NCI-H1092 treated with DMSO at 0.1 percent for 48 hours (cell line): ENCODE results near the gene TSPAN9.

ENCODE experiments used
- DNase-seq: peaks from one replicate; lab custom pipeline; 2025; lab: John Stamatoyannopoulos, UW

TSPAN9 gene

DNA sequence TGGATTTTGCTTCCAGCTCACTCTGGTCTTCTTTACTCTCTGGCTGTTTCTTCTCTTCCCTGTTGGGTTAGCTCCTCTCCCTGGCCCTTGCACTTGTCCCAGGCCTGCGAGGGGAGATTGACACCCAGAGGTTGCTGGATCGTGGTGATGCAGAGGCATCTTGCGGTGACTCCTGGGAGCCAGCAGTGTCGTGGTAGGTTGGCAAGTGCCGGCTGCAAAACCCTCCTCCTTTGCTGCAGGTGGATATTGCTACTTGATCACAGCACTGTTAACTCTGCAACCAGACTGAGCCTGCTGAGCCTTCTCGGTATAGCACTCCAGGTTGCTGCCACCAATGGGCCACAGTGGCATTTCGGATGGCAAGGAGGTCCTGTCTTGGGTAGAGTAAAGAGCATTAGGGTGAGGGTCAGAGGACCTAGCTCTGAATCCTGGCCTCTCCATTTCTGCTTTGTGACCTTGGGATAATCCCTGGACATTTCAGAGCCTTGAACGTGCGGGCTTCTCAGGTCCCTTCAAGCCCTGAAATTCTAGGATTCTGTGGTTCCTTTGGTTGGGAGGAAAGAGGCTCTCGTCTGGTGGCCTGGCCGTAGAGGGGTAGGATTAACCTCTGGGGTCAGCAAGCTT lies 87.4 kb downstream of the TSPAN9 start:
- no peak for DNase-seq

DNA sequence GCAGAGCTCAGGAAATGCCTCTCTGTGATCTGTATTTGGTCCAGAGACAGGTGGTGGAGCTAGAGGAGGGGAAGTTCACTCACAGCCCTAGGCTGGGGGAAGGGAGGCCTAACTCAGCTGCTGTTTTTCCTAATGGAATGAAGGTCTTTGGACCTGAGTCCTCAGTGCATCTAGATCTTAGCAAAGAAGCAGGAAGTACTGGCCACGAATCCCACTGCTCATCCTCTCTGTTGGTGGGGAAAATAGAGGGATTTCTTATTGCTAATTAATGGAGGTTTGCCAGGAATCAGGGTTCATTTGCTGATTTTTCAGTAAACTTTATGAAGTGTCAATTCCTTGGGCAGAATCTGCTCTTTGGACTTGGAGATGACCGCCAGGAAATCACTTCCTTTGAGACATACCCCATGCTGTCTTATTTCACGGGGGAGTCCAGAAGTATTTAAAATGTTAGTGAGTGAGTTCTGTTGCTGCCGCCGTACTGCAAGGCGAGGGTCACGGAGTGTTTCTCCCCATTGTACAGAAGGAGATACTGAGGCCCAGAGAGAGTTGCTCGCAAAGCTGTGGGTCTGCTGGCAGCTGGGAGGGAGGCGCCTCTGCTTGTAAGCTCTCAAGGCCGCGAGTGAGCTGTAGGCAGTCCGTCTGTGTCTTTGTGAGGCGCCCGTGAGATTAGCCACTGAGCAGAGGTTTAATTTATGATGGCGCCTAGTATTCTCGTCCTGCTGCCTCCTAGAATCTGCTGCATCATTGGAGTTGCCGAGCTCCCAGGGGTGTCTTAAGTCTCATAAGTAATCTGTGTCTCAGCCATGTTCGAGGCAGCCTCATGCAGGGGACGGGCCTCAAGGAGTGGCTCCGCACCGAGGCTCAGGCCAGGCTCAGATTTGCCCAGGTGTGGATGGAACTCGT lies 88.2 kb downstream of the TSPAN9 start:
- DNase-seq, result no peak

DNA sequence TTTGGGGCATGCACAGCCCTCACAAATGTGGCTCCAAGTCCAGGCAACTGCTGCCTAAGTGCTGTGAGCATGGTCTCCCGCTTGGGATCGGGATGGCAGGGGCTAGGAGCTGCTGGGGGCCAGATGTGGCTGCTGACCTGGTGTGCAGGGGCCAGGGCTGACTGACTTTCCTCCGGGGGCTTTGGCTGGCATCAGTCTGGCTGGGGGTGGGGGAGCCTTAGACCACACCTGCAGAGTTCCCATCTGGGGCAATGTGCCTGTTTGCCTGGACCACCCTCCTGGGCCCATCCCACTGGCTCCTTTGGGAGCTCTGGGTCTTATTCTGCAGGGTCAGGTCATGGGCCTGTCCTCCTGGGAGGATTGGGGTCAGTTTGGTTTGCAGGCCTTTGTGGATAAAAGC lies 90.5 kb downstream of the TSPAN9 start:
- no peak for DNase-seq

DNA sequence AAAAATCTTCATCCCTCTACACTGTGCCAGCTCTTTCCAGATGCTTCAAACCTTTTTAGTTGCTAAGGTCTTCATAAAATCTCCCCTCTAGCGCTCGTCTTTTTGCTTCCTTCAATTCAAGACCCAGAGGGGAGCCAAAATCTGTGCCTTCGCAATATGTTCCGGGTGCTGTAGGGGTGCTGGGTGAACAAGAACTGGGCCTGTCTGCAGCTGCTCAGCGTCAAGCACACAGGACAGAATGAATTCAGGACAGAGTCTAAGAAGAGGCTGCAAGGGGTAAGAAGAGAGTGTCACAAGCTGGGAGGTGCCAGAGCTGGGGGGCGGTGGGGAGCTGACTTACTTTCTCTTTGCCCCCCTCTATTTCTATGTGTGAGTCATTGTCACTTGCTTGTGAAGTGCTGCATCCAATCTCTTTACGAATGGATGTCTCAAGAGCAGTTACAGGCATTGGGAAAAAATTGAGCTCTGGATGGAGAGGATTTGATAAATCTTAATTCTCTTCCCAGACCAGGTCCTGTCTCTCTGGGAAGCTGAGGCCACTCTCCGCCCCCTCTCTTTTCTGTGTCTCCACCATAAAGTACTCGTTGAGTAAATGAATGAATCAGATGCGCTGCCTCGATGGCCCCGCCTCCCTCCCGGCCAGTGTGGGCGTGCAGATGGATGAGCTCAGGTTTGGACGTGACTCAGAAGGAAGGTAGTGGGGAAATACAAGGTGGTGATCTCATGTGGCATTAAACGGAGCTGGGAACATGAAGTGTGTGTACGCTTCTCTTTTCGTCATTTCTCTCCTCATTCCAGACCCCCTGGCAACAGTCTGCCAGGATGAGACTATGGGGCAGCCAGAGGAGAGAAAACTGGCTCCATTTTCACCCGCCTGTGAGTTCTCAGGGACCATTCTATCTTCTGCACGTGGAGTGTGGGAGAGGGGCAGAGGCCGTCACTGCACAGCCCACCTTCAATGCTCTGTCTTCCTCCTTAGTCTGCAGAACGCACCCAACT lies 91.3 kb downstream of the TSPAN9 start:
- DNase-seq, result no peak

DNA sequence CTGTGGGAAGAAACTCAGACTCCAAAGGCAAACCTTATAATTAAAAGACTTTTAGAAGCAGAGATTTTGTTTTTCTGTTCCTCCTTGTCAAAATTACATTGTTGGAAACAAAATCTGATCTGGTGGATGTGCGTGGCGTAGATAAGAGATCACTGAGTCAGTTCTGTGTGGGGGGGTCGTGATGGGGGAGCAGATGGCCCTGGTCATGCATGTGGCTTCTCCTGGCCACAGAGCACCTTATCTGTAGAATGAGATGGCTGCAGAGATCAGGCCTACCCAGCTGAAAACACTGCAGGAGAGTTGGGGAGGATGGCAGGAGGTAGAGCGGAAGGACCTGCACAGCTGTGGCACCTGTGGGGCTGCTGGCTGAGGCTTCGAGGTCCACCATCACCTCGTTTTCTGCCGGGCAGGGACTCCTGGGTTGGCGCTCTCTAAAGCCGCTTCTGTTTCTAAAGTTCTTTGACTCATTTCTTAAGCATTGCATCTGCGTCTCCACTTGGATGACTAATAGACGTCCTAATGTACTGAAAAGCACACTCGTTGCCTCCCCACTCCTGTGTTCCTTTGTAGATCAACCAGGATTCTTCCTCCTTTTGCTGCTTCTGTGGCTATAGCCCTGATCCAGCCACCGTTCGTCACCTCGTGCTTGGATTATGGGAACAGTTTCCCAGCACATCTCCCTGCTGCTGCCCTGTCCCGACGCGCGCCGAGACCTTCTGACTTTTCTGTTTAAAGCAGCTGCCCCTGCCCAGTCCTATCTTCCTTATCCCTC lies 93.4 kb downstream of the TSPAN9 start:
- DNase-seq, result no peak

DNA sequence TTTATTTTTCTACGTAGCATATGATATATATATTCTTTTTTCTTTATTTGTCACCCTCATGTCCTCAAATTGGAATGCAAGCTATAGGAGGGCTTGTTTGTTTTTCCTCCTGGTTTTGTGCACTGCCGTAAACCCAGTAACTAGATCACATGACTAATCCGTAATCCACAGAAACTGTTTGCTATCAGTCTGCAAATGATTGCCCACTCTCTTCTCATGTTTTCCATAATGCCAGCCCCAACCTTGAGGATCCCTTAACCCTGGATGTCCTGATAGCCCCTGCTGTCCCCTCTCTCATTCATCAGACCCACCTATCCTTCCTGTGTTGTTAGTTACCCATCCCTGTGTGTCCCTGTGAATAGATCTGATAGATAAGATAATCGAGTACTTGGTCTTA lies 94.0 kb downstream of the TSPAN9 start:
- no peak for DNase-seq

DNA sequence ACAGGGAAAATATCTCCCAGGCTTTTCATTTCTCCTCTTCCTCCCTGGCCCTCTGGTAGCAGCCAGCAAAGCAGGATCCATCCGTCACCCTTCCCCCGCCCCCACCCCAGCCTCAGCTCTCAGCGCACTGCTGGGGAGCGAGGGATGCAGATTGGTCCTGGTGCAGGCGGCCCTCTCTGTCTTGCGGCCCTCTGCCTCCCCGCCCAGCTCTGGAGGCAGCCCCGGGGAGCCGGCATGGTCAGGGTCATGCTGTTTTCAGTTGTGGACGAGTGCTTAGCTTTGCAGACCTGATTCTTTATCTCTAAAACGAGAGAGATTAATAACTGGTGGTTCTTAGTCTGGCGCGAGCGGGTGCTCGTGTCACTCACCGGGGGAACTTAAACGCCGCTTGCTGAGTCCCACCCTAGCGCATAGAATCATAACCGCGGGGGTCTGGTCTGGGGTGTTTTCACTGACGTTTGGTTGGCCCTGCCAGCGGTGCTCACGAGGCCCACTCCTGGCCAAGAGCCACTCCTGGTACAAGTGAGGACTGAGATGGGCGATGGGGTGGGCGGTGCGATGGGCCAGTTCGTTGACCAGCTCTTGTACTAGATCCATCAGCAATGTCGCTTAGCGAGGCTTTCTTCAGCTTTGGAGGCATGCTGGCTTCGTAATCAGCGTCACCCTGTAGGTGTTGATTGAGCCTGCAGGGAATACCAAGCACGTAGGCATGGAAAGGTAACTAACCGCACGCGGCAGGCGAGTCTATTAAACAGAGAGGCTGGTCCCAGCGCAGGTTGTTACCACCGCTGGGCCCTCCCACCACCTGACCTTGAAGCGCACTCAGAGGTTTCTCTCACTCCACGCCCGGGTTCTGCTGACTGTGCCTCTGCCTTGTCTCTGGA lies 95.2 kb downstream of the TSPAN9 start:
- no peak for DNase-seq

DNA sequence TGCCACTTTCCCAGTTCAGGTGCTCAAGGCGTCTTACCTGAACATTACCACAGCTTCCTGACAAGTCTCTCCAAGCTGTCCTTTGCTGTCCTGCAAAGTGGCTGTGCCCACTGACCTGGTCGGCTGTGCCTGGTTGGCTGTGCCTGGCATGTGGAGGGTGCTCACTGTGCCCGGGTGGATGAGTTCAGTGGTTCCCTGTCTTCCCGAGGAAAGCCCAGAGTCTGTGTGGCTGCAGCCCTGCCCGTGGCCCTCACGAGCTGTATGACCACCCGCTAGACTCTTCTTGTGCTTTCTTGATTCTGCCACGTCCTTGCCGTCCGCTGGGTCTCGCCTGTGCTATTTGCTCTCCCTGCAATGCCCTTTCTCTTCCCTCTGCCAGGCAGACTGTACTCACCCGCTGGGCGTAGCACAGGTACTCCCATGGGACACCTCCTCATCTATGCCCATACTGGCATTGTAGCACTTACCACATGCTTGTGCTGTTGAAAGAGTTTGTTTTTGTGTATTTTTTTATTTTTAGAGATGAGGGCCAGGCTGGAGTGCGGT lies 95.9 kb downstream of the TSPAN9 start:
- no peak for DNase-seq

DNA sequence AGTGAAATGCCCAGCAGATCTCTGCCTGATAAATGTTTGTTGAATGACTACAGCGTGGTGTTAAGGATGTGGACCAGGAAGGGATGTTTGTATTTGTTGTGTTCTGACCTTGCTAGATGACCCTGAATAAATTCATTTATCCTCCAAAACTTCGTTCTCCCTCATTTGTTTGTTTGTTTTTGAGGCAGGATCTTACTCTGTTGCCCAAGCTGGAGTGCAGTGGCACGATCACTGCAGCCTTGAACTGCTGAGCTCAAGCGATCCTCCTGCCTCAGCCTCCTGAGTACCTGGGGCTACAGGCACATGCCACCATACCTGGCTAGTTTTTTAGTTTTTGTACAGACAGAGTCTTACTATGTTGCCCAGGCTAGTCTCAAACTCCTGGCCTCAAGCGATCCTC lies 96.7 kb downstream of the TSPAN9 start:
- no peak for DNase-seq

DNA sequence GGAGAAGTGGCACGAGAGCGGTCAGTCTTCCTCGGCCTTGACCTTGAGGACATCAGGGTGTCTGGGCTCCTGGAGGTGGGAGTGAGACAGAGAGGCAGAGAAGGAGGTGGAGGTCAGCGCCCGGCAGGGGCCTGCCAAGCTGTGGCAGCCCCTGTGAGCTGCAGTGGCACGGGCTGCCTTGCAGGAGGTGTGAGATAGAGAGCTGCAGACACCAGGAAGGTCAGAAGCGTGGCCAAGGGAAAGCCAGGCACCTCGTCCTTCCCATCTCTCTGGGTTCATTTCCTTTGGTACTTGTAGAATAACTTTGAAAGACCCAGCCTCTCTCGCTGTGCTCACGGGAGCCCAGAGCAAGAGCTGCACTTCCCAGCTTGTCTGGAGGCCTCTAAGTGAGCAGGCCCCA lies 98.1 kb downstream of the TSPAN9 start:
- DNase-seq, result no peak

DNA sequence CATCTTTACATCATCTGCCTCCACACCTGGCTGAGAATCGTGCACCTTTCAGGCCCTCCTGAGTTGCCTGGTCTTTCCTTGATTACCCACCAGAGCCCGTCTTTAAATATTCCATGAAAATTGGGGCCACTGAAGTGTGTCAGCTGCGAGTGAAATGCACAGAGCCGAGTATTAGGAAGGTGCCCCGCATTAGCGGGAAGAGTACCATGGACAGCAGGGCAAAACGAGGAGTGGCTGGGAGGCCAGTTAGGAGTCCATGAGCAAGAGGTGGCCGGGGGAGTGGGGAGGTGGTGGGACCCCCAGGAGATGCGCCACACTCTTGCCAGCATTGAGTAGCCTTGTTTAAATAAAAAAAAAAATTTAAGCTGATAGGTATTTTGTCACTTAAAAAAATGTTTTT lies 99.6 kb downstream of the TSPAN9 start:
- DNase-seq, result no peak

DNA sequence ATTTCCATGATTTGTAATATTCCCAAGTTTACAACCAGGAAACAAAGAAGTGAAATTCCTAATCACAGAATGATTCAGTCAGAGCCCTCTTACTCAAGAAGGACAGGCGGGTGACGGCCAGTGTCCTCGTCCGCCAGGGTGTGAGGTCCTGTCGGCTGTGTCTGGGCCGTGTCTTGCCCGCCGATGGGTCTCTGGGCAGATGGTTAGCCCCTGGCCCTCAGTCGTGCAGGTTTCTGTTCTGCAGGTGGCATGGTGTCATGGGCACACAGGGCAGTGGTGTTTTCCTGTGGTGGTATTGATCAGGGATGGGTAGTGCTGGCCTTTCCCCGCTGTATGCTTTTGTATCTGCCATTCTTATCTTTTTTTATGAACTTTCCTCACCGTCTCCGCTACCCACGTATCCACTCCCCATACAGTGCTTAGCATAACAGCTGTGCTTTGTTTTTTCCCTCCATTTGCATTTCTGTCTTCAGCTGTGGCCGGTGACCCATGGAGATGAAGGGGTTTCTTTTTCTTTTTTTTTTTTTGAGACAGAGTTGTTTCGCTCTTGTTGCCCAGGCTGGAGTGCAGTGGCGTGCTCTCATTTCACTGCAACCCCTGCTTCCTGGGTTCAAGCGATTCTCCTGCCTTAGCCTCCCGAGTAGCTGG lies 100.7 kb downstream of the TSPAN9 start:
- DNase-seq, result no peak

DNA sequence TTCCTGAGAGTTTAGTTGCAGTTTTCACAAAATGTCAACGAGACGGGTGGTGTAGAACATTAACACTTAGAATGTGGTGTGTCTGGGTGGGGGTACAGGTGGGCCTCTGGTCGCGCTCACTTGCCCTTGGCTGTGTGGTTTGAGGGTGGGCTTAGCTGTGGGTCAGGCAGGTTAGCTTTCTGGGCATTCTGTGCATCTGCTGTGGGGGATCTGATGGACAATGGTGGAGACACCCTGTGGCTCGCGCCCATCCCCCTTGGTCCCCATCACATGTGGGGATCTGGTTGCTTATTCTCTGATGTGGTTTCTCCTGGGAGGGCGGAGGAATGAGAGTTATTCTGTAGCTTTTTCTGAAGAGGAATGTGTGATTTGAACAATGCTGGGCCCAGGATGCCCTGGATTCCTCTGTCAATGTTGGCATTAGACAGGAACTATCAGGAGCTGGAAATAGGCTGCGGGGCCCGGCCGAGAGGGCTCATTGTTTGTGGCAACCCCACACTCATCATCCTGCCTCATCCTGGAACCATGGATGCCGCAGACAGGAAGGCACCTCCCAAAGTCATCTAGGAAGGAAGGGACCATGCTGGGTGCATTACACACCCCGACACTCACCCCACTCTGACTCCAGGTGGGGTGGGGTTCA lies 101.6 kb downstream of the TSPAN9 start:
- DNase-seq, result no peak

DNA sequence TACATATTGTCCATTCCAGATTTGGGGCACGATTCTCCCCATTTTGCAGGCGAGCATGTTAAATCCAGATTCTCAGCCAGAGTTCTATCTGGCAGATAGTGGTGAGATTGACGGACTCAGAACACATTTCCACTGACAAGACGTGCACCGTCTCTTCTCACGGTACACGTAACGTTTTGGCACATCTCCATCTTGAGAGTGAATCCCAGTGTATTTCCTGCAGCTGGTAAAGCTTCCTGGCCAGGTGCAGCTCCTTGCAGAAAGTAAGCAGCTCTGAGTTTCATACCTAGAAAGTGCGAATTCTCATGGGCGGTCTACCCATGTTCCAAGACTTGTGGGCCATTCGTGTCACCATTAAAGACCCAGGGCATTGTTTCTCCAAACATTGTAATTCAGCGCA lies 102.6 kb downstream of the TSPAN9 start:
- no peak for DNase-seq

DNA sequence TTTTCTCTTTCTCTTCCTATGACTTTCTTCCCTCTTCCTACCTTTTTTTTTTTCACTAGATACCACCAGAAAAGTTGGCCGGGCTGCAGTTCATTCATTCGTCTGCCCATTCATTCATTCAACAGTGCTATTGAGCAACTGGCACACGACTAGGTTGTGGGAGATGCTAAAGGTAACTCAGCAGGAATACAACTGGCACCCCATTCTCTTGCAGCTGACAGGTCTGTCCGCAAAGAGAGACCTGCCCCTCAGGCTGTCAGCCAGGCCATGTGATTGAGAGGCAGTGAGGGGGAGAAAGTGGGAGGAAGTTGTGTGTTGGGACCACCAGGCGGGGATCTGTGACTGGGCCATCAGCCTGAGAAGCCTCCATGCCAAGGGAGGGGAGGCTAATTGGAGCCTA lies 105.2 kb downstream of the TSPAN9 start:
- DNase-seq, result no peak

DNA sequence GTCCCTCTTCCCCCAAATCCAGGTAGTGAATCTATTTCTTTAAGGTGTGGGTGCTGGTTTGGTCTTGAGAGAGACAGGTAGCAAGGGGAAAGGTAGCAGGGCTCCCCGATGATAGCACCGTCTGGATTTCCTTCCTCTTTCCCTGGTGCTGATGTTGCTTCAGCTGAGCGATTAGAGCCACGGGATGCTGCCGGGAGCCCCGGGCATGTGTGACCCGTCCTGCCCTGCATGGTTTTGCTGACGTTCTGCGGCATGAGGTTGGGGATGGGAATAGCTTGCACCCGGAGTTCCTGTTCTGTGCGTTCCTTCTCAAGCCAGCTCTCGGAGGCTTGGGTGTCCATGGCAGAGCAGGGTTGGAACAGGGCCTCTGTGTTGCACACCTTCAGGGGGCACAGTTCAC lies 107.3 kb downstream of the TSPAN9 start:
- no peak for DNase-seq

DNA sequence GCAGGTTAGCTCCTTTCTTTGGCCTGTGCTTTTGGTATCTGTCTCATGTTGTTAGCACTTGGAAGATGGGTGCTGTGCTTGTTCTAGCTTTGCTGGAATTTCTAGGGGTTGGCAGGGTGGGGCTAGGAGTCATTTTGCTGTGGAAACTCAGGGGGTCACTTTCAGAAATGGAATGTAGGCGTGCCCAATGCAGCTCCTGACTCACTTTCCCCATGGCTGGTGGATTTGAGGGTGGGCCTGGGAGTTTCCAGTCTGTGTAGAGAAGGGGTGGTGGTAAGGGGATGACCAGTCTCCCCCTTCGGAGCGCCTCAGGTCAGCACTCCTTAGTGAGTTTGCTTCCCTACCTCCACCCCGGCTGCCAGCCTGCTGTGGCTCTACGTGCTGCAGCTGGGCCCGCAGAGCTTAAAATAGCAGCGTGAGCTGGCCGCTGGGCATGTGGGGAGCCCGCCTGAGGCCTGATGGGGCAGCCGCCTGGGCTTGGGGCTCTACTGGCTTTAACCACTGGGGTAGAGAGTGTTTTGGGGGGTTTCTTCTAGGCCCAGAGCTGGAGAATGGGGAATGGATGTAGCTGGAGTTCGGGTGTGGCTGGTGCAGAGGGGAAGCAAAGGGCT lies 108.2 kb downstream of the TSPAN9 start:
- DNase-seq, result no peak

DNA sequence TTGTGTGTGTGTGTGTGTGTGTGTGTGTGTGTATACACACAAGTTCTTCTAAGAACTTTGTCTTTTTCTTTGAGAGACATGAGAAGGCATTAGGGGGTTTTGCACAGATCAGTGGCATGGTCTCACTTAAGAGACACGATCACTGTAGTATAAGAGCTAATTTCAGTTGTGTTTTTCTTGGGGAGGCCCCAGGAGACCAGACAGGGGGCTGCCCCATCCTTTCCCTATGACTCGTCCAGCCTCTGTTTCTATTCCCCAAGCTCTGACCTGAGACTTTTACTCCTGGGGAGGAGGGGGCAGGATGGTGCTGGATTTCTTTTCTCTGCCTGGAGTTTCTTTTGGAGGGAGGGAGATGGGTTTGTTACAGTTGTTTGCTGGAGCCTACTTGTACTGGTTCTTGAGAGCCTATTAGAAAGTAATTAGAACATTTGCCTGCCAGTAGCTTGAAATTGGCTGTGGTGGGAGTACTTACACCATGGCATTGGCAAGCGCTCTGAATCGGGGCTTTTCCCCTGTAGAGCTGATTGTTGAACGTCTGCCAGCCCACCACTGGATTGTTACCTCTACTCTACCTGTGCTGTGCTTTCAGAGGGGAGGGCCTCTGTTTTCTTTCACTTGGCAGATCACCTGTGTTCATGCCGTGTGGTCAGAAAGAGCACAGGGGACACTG lies 109.5 kb downstream of the TSPAN9 start:
- peak; percentile 46 for DNase-seq
